Stimulated activated CD4-positive, alpha-beta T cell treated with anti-CD3 and anti-CD28 coated beads, Interleukin-2, amount 100 ng/mL, for 24 hours (primary cell): ENCODE measurements around the gene CHI3L1.

Experiments used
- DNase-seq, 2 donors: peaks; one replicate each; pipeline ENCODE4 v3.0.0-alpha.2; 2020

CHI3L1 gene

GRCh38 chr1:203167026-203167912 is 19.2 kb downstream of the CHI3L1 start:
- no peak for DNase-seq

- no peak for DNase-seq
Observed at GRCh38 chr1:203166192-203166940, 20.1 kb downstream of the CHI3L1 start.

GRCh38 chr1:203165800-203166161 is 20.7 kb downstream of the CHI3L1 start:
- no peak for DNase-seq

- DNase-seq: no peak
Observed at GRCh38 chr1:203165101-203165799, 21.3 kb downstream of the CHI3L1 start.

- no peak for DNase-seq
Observed at GRCh38 chr1:203163891-203164635, 22.4 kb downstream of the CHI3L1 start.

- no peak for DNase-seq
Observed at GRCh38 chr1:203162403-203162802, 24.1 kb downstream of the CHI3L1 start.

- DNase-seq: no peak
Observed at GRCh38 chr1:203161703-203162102, 24.8 kb downstream of the CHI3L1 start.

GRCh38 chr1:203161175-203161574 is 25.3 kb downstream of the CHI3L1 start:
- no peak for DNase-seq

GRCh38 chr1:203159844-203160243 is 26.7 kb downstream of the CHI3L1 start:
- DNase-seq: no peak

- DNase-seq: no peak
Observed at GRCh38 chr1:203158960-203159665, 27.4 kb downstream of the CHI3L1 start.

- no peak for DNase-seq
Observed at GRCh38 chr1:203158423-203158822, 28.1 kb downstream of the CHI3L1 start.

- DNase-seq: no peak
Observed at GRCh38 chr1:203156280-203156679, 30.2 kb downstream of the CHI3L1 start.

GRCh38 chr1:203153989-203154821 is 32.3 kb downstream of the CHI3L1 start:
- DNase-seq: no peak

GRCh38 chr1:203153051-203153988 is 33.2 kb downstream of the CHI3L1 start:
- DNase-seq: no peak

- DNase-seq: no peak
Observed at GRCh38 chr1:203152158-203153034, 34.1 kb downstream of the CHI3L1 start.

- DNase-seq: no peak
Observed at GRCh38 chr1:203151362-203152157, 34.9 kb downstream of the CHI3L1 start.

- DNase-seq: no peak
Observed at GRCh38 chr1:203150511-203151297, 35.8 kb downstream of the CHI3L1 start.
